ENCODE measurements around the gene HTR3D. TPM values are rescaled to one million over a fixed set of nuclear protein-coding genes. Genes with fewer than 3 reads are reported as not detected.
"Not testable (repeated sequence)": the region's sequence is repeated elsewhere in the genome, so short reads cannot be mapped to it uniquely, and the experiment has no call there.

HTR3D gene
- not detected for polyA plus RNA-seq (ENCODE audit: insufficient read length)

GRCh38 chr3:184031187-184031792 is at the start of gene HTR3D:
TSS of gene HTR3D (plus strand) at chr3:184031742. CDS start at chr3:184031742, 0 bp downstream.
- no peak for DNase-seq (ENCODE audit: low read depth)

GRCh38 chr3:183981990-183982644 is 49.4 kb upstream of the HTR3D start:
- no peak for DNase-seq (ENCODE audit: low read depth)

GRCh38 chr3:183984127-183984740 is 47.3 kb upstream of the HTR3D start:
- DNase-seq (ENCODE audit: low read depth), result no peak

DNA sequence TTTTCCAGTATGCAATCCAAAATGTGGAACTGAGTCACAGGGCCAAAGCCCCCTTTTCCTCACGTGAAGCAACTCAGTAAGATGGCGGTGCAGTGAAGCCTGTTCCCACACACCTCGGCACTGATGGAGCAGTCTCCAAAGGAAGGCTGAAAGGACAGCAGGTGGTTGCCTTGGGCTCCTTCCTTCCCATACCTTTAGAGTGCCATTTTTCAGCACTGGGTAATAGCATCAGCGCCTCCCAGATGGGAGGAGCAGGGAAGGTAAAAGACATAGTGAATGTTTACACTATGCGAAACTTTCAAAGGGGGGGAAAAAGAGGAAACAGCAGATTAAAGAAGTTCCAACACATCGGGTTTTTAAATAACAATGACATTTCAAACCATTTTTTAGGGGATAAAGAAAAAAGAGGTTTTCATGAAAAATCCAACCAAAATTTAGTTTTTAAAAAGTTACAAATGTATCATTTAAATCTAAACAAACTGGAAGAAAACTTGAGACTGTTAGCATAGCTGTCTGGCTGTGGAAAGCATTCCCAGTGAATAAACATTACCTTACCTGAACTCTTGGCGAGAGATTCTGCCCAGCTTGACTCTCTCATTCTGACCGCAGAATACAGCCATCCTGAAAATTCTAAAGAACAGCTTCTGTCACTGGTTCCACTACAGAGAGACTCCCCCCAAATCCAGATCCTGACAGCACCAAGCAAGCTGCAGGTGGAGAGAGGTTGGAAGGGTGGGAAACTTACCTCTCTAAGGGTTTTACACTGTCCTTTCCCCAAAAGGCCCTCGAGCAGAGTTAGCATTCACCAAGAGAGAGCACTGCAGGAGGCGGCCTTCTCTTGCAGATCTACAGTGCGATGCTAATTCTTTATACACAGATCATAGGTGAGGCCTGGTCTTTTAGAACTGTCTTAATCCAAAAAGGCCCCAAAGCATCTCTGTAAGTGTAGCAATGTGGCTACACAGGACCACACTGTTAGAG is 46.5 kb upstream of the HTR3D start:
- DNase-seq (ENCODE audit: low read depth), result no peak

- DNase-seq (ENCODE audit: low read depth), result no peak
Observed at GRCh38 chr3:183987000-183987600, 44.4 kb upstream of the HTR3D start.

- DNase-seq (ENCODE audit: low read depth), result no peak
Observed at GRCh38 chr3:183988216-183988790, 43.2 kb upstream of the HTR3D start.

DNA sequence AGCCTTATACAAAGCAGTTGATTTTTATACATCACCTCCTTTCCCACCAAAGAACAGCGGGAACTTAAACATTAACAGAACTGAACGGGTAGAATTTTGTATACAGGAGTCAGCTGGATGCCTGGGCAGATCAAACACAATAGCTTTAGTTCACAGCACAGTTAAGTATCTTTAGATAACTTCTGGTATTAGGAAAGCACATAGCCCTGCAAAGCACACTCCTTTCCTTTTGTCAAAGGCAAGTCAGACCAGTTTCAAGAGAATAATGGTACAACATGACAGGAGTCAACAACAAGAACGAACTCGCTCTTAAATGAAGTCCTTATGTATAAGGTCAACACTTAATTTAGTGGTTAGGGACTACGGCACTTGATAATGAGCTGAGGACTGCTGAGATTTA is 40.1 kb upstream of the HTR3D start:
- no peak for DNase-seq (ENCODE audit: low read depth)

GRCh38 chr3:184001761-184002160 is 29.8 kb upstream of the HTR3D start:
- no peak for DNase-seq (ENCODE audit: low read depth)

GRCh38 chr3:184002469-184002868 is 29.1 kb upstream of the HTR3D start:
- DNase-seq (ENCODE audit: low read depth), result no peak

DNA sequence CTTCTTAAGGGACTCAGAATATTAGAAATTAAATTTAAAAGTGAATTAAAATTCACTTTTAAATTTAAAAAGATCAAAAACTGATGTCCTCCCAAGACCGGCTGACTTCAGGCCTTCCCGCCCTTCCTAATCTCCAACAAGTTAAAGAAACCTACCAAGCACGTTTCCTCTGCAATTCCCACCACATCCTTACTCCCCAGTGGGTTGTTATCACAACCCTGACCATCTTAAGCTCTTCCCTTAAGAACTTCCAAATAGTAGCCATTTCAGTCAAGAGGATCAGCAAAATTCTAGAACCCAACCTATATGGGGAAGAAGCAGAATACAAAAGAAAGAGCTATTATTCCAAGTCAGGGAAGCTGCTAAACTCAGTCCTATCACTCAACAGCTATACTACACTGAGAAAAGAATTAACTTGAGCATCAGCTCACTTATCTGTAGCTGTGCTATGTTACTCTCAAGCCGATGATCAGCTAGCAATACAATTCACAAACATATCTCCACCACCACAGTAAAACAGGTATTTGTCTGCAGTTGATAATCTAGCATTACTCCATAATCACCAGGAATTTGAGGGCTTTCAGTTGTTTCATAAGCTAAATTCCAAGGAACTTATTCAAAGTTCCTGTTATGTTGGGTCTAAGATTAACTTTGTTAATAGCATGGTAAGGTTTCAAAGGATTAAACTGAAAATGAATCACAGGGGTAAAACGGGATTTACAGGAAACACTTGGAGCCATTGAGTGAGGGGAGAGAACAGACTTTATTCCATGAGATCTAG is 28.2 kb upstream of the HTR3D start:
- no peak for DNase-seq (ENCODE audit: low read depth)

- DNase-seq (ENCODE audit: low read depth), result no peak
Observed at GRCh38 chr3:184004476-184004875, 27.1 kb upstream of the HTR3D start.

DNA sequence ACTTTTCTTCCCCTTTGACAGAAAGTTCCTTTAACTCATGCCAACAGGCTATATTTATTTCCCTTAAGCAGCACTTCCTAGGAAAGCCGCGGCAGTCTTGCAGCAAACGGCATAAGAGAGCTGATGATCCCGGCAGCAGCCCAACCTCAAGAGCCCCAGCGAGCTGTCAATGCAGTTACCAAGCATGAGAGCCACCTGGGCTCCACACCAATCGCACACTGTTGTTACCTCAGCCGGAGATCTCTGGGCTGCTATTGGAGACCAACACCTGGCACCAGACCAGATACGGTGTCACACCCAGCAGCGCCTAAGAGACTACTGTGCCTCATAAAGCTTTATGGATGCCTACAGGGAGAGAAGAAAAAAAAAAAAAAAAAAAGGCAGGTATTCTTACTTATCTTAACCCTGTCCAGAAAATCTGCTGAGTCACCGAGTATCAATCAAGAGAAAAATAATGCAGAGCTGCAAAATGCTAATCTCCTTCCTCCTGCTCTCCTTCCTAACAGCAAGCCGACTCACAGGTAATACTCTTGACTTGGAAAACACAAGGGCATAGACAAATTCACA is 25.5 kb upstream of the HTR3D start:
- no peak for DNase-seq (ENCODE audit: low read depth)

DNA sequence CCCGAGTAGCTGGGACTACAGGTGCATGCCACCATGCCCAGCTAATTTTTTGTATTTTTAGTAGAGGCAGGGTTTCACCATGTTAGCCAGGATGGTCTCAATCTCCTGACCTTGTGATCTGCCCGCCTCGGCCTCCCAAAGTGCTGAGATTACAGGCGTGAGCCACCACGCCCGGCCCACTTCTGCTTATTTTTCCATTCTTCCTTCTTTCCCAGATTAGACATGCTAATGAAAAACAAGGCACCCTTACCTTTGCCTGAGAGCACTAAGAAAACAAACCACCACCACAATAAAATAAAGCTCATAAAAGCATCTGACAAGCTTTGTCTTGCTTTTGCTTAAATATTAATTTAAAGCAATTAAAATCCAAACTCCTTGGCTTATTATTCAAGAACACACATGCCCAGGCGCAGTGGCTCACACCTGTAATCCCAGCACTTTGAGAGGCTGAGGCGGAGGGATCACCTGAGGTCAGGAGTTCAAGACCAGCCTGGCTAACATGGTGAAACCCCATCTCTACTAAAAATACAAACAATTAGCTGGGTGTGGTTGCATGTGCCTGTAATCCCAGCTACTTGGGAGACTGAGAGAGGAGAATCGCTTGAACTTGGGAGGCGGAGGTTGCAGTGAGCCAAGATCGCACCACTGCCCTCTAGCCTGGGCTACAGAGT is 24.3 kb upstream of the HTR3D start:
- not testable (repeated sequence) for DNase-seq (ENCODE audit: low read depth)

- no peak for DNase-seq (ENCODE audit: low read depth)
Observed at GRCh38 chr3:184008161-184008560, 23.4 kb upstream of the HTR3D start.

- DNase-seq (ENCODE audit: low read depth), result no peak
Observed at GRCh38 chr3:184011230-184011876, 20.2 kb upstream of the HTR3D start.

- no peak for DNase-seq (ENCODE audit: low read depth)
Observed at GRCh38 chr3:184011937-184012889, 19.3 kb upstream of the HTR3D start.

- DNase-seq (ENCODE audit: low read depth), result no peak
Observed at GRCh38 chr3:184015381-184016019, 16.0 kb upstream of the HTR3D start.

Measured in forelimb muscle (tissue), 1 donor.